MM.1S (cell line): ENCODE results near the gene NME4.

Experiments used
- EZH2phosphoT487 ChIP-seq: fragments of 300-600 bp; sonication (generic); IDR thresholded peaks from 2 replicates; pipeline ENCODE4 v1.6.1; 2018; ENCODE audit warnings: antibody characterized with exemption, low read length
- TF ChIP-seq, protein P1 (sequence below): fragments of 300-600 bp; sonication (generic); IDR thresholded peaks from 2 replicates; pipeline ENCODE4 v1.5.1; 2016; ENCODE audit warnings: antibody characterized with exemption, low read length, mixed read lengths

DNA sequence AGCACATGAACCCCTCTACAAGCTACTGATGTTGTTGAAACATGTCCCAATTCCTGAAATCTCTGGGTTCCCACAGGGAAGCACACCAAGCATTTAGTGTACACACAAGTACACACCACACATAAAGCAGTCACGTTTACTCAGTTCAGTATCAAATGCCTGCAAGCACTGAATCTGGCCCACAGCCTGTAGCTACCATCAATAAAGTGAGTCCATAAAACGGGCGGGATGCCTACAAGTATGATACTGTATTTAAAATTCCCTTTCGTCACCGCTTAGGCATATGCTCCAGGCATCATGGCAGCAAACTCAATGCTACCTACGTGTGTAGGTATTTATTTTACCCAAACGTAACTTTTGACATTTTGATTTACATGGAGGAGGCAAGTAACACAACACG lies 46.8 kb upstream of the NME4 start:
- TF ChIP-seq, protein P1, sequence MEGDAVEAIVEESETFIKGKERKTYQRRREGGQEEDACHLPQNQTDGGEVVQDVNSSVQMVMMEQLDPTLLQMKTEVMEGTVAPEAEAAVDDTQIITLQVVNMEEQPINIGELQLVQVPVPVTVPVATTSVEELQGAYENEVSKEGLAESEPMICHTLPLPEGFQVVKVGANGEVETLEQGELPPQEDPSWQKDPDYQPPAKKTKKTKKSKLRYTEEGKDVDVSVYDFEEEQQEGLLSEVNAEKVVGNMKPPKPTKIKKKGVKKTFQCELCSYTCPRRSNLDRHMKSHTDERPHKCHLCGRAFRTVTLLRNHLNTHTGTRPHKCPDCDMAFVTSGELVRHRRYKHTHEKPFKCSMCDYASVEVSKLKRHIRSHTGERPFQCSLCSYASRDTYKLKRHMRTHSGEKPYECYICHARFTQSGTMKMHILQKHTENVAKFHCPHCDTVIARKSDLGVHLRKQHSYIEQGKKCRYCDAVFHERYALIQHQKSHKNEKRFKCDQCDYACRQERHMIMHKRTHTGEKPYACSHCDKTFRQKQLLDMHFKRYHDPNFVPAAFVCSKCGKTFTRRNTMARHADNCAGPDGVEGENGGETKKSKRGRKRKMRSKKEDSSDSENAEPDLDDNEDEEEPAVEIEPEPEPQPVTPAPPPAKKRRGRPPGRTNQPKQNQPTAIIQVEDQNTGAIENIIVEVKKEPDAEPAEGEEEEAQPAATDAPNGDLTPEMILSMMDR: no peak
- TF ChIP-seq EZH2phosphoT487: no peak
